Central memory CD8-positive, alpha-beta T cell (primary cell): Measurements from ENCODE around the gene CCL11.

Source experiments
- ATAC-seq: fragments of 150-1000 bp; cut with Tn5 transposase; replicated peaks from 2 replicates; pipeline ENCODE4 v1.10.0; 2022; ENCODE audit warnings: mild to moderate bottlenecking, moderate FRiP score, moderate number of reproducible peaks; ENCODE audit not compliant: poor library complexity, severe bottlenecking; ENCODE audit errors: extremely low read depth
- DNase-seq, 2 donors: peaks; one replicate each; pipeline ENCODE4 v3.0.0; 2021; ENCODE audit warnings: low spot score in 2 of 2
- H3K27ac Mint-ChIP-seq: one replicate; pipeline ENCODE4 v1.8.0; 2022; ENCODE audit warnings: low read depth, mild to moderate bottlenecking, moderate library complexity, mixed read lengths
- H3K27me3 Mint-ChIP-seq: one replicate; pipeline ENCODE4 v1.8.0; 2022; ENCODE audit warnings: mixed read lengths
- H3K36me3 Mint-ChIP-seq: one replicate; pipeline ENCODE4 v1.8.0; 2022; ENCODE audit warnings: mild to moderate bottlenecking, moderate library complexity, mixed read lengths; ENCODE audit not compliant: insufficient read depth
- H3K4me1 Mint-ChIP-seq: one replicate; pipeline ENCODE4 v1.8.0; 2022; ENCODE audit warnings: mixed read lengths
- H3K4me3 Mint-ChIP-seq: one replicate; pipeline ENCODE4 v1.8.0; 2022; ENCODE audit warnings: mild to moderate bottlenecking, moderate library complexity, mixed read lengths
- H3K9me3 Mint-ChIP-seq: one replicate; pipeline ENCODE4 v1.8.0; 2022; ENCODE audit warnings: mixed read lengths

Gene CCL11

DNA sequence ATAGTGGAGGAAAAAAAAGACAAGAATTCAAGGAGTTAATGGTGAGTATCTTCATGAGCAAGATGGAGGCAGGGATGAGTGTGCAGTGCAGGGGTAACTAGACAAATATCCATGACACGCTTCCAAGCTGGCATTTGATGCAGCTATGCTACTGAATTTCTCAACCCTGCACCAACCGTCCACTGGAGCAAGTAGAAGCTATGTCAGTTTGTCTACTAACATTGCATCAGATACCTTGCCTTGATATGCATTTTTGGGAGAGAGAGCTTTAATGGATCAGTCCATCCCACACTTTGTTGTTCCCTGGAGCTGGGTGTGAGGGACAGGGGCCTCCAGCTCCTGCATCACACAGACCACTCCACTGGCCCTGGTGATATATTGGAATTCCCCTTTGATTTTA, 16.4 kb downstream of the CCL11 start:
- Mint-ChIP-seq H3K4me1 (no peaks in the 10 kb centered on the region), H3K27ac (no peak overlapping the region), H3K9me3 (no peaks in the 10 kb centered on the region), H3K4me3 (no peak overlapping the region), H3K36me3 (no peaks in the 10 kb centered on the region), H3K27me3 (peaks cover 47% of the 10 kb centered on the region)
- ATAC-seq (no peak), DNase-seq (no peak)

DNA sequence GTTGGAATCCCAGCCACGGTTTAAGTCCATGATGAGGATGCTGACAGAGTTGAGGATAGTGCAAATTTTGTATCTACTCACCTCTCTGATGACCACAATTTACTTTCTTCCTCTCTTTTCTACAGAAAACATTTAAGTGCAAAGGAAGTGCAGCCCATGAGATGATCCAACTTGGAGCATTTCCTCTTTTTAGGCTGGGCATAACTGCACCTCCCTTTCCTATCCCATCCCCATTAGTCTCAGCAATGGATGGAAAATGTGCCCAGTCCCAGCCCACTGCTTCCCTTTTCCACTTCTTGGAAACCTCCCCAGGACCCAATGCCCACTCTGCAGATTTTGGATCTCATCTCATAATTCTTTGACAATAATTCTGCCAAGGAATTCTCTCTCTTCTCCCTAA, 17.1 kb downstream of the CCL11 start:
- peaks cover 53% of the 10 kb centered on the region for H3K27me3 Mint-ChIP-seq
- no peak for DNase-seq
- no peaks in the 10 kb centered on the region for H3K36me3 Mint-ChIP-seq
- H3K27ac Mint-ChIP-seq, result no peak overlapping the region
- no peak overlapping the region for H3K4me3 Mint-ChIP-seq
- H3K4me1 Mint-ChIP-seq, result no peaks in the 10 kb centered on the region
- no peak for ATAC-seq
- no peaks in the 10 kb centered on the region for H3K9me3 Mint-ChIP-seq

DNA sequence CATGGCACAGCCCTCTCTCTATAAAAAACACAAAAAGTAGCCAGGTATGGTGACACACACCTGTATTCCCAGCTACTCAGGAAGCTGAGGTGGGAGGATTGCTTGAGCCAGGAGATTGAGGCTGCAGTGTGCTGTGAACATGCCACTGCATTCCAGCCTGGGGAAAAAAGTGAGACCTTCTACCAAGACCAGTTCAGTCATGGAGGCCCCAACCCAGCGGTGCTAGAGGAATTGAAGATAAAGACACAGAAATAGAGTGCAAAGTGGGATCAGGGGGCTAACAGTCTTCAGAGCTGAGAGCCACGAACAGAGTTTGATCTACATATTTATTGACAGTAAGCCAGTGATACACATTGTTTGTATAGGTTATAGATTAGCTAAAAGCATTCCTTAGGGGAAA, 18.1 kb downstream of the CCL11 start:
- no peaks in the 10 kb centered on the region for H3K4me1 Mint-ChIP-seq
- no peak overlapping the region for H3K27ac Mint-ChIP-seq
- DNase-seq (no peak), ATAC-seq (no peak)
- no peaks in the 10 kb centered on the region for H3K9me3 Mint-ChIP-seq
- H3K4me3 Mint-ChIP-seq, result no peak overlapping the region
- no peaks in the 10 kb centered on the region for H3K36me3 Mint-ChIP-seq
- peaks cover 51% of the 10 kb centered on the region for H3K27me3 Mint-ChIP-seq

DNA sequence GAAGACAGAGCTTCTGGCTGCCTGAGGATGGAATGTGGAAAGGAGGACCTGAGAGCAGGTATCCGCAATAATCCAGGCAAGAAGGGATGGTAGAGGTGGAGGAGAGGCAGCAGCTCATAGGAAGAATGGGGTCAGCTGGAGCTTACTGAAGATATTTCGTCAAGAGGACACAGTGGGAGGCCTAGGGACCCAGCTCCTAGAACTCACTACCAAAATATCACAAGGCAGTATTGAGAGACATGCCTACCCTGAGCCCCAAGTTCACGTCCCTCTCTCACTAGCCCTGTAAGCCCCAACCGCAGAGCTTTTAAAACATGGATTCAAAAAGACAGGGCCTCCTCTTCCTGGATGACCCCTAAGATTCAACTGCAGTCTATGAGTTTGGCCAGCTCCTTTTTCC, 19.5 kb downstream of the CCL11 start:
- H3K9me3 Mint-ChIP-seq, result no peaks in the 10 kb centered on the region
- peaks cover 48% of the 10 kb centered on the region for H3K27me3 Mint-ChIP-seq
- no peak overlapping the region for H3K27ac Mint-ChIP-seq
- H3K4me1 Mint-ChIP-seq, result no peaks in the 10 kb centered on the region
- H3K36me3 Mint-ChIP-seq, result no peaks in the 10 kb centered on the region
- no peak for DNase-seq
- no peak for ATAC-seq
- no peak overlapping the region for H3K4me3 Mint-ChIP-seq

DNA sequence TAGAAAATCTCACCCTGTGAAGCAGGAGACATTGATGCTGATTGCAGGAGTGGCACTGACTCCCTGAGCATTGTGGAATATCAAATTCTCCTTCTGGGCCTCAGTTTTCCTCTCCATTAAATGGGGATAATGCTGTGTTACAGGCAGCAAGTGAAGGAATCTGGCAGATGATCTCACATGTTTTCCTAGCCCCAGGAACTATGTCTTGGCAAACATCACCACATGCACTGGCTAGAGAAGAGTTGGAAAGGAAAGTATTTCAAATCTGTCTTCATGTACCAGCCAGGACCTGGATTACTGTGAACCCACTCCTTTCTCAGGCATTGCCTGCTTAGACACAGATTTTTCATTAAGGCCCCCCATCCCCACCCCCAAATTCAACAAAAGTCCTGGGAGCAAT, 20.1 kb downstream of the CCL11 start:
- Mint-ChIP-seq H3K27me3 (peaks cover 46% of the 10 kb centered on the region), H3K36me3 (no peaks in the 10 kb centered on the region), H3K4me1 (no peaks in the 10 kb centered on the region), H3K4me3 (no peak overlapping the region), H3K9me3 (no peaks in the 10 kb centered on the region), H3K27ac (no peak overlapping the region)
- DNase-seq (no peak), ATAC-seq (no peak)

DNA sequence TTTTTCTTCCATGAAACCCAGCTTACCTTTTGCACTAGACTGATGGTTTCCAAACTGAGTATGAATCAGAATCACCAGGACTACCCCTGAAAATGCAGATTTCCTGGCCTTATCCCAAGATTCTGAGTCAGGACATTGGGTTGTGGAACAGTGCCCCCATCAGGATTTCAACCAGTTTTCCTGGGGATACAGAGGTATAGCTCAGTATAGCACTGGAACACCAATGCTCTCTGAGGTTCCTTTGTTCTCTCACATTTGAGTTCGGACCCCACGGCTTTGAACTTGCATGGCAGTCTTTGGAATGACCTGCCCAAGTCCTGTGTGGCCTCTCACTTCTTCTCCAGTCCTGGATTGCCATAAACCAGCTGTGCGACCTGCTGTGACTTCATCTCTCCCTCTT, 20.9 kb downstream of the CCL11 start:
- DNase-seq, result no peak

DNA sequence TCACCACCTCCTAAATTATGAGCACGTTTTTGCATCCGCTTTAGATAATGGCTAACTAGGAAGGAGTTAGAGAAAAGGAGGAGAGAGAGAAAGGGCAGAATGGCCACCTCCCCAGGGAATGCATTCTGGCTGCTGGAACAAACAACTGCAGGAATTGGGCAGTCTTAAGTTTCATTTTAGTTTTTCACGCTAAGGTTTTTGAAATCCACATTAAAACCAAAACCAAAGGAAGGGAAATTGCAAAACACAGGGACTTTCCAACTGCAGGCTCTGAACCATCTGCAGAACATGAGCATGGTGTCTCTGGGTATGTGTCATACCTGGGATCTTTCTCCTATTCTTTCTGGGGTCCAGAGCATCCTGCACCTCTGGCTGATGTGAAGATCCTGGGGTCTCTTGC, 21.6 kb downstream of the CCL11 start:
- H3K36me3 Mint-ChIP-seq, result no peaks in the 10 kb centered on the region
- no peak for ATAC-seq
- H3K4me1 Mint-ChIP-seq, result no peaks in the 10 kb centered on the region
- no peak overlapping the region for H3K4me3 Mint-ChIP-seq
- H3K27me3 Mint-ChIP-seq, result peaks cover 33% of the 10 kb centered on the region
- H3K9me3 Mint-ChIP-seq, result no peaks in the 10 kb centered on the region
- H3K27ac Mint-ChIP-seq, result no peak overlapping the region
- DNase-seq, result no peak

More for the DNA sequence above, 20.9 kb downstream of the CCL11 start:
- Mint-ChIP-seq H3K9me3 (no peaks in the 10 kb centered on the region), H3K27ac (no peak overlapping the region), H3K36me3 (no peaks in the 10 kb centered on the region), H3K4me1 (no peaks in the 10 kb centered on the region), H3K4me3 (no peak overlapping the region), H3K27me3 (peaks cover 38% of the 10 kb centered on the region)
- ATAC-seq, result no peak

DNA sequence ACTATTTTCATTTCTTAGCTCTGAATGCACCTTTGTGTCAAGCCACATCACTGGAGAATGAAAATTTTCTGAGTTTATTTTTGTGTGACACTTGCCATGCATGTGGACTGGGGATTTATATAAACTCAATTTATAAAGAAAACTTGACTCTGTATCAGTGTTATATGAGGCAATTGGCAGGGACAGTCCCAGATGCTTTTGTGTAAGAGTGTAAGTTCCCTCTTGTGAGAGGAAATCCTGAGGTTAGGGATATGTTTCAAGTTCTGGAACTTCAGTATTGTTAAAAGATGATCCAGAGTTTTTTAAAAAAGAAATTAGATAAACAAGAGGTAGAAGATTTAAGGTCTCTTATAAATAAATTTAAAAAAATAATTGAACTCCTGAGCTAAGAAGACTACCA, 22.8 kb downstream of the CCL11 start:
- peaks cover 44% of the 10 kb centered on the region for H3K27me3 Mint-ChIP-seq
- H3K9me3 Mint-ChIP-seq, result no peaks in the 10 kb centered on the region
- no peak for ATAC-seq
- H3K27ac Mint-ChIP-seq, result no peak overlapping the region
- no peak overlapping the region for H3K4me3 Mint-ChIP-seq
- H3K36me3 Mint-ChIP-seq, result no peaks in the 10 kb centered on the region
- H3K4me1 Mint-ChIP-seq, result no peaks in the 10 kb centered on the region
- no peak for DNase-seq

DNA sequence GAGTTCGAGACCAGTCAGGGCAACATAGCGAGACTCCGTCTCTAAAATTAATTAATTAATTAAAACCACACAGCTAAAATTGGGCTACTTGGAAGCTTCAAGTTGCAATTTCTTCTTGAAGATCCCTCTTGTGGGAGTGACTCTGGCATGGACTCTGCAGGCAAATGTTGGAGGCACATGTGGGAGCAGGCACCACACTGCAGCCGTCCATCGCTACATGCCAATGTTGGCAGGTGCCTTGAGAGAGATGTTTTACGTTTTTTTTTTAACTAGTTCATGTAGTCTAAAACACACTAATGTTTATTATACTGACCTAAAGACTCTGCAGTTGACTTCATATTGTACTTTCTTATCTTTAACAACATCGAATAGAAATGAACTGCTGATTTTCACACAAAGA, 25.7 kb downstream of the CCL11 start:
- H3K27me3 Mint-ChIP-seq, result peaks cover 71% of the 10 kb centered on the region

DNA sequence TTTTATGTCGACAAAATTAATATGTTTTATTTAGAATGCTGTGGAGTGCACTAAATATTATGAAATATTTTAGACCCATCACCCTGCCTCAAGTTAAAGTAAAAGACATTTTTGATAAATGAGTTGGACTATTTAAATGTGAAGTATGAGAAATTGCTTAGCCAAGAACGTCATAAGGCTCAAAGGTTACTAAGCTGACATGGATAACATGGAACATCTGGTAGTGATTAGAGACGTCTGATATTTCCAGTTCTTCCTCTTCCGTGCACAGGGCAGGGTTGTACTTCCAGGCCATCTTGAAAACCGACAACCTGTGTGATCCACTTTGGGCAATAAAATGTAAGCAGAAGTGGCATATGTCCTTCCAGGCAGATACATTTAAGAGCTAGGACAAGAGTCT, 26.5 kb downstream of the CCL11 start:
- no peak overlapping the region for H3K27ac Mint-ChIP-seq
- H3K9me3 Mint-ChIP-seq, result no peaks in the 10 kb centered on the region
- DNase-seq, result no peak
- H3K27me3 Mint-ChIP-seq, result peaks cover 71% of the 10 kb centered on the region
- no peaks in the 10 kb centered on the region for H3K36me3 Mint-ChIP-seq
- no peak overlapping the region for H3K4me3 Mint-ChIP-seq
- no peaks in the 10 kb centered on the region for H3K4me1 Mint-ChIP-seq
- no peak for ATAC-seq

More for the DNA sequence above, 25.7 kb downstream of the CCL11 start:
- no peaks in the 10 kb centered on the region for H3K9me3 Mint-ChIP-seq
- no peaks in the 10 kb centered on the region for H3K36me3 Mint-ChIP-seq
- DNase-seq (no peak), ATAC-seq (no peak)
- H3K27ac Mint-ChIP-seq, result no peak overlapping the region
- H3K4me3 Mint-ChIP-seq, result no peak overlapping the region
- H3K4me1 Mint-ChIP-seq, result no peaks in the 10 kb centered on the region

DNA sequence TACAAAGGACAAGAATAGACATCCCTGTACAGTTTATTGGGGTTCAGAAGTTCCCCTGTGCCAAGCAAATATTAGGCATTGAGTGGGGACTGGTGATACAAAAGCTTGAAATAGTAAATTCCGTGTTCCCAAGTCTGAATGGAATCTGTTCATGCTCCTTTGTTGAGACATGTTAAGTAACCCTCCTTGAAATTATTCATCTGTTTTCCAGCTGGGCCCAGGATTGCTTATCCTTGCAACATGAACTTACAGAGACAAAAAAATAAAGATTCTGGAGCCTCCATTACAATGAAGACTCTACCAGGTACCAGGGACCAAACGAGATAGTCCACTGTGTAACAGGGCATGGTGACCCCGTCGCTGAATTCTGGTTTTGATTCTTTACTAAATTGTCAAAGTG, 27.6 kb downstream of the CCL11 start:
- Mint-ChIP-seq H3K27me3 (peaks cover 72% of the 10 kb centered on the region), H3K4me1 (no peaks in the 10 kb centered on the region), H3K36me3 (no peaks in the 10 kb centered on the region), H3K27ac (no peak overlapping the region), H3K4me3 (no peak overlapping the region), H3K9me3 (no peaks in the 10 kb centered on the region)
- DNase-seq (no peak), ATAC-seq (no peak)

DNA sequence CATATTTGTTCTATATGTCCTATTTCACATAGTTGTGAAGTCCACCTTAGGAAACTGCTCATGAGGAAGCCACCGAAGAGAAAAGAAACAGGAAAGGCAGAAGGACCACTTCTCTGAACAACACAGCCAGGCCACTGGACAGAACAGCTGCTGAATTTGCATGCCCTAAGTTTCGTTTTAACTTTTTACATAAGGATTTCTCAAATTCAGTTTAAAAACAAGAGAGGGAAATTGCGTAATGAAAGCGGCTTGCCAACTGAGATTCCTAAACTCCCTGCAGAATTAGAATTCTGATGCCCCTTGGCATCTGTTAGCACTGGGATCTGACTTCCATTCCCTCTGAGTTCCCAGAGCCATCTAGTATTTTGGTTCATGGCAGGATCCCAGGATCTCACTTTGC, 28.7 kb downstream of the CCL11 start:
- Mint-ChIP-seq H3K27me3 (peaks cover 71% of the 10 kb centered on the region), H3K36me3 (no peaks in the 10 kb centered on the region), H3K4me3 (no peak overlapping the region), H3K27ac (no peak overlapping the region), H3K9me3 (no peaks in the 10 kb centered on the region), H3K4me1 (no peaks in the 10 kb centered on the region)
- ATAC-seq, result no peak
- DNase-seq, result no peak

DNA sequence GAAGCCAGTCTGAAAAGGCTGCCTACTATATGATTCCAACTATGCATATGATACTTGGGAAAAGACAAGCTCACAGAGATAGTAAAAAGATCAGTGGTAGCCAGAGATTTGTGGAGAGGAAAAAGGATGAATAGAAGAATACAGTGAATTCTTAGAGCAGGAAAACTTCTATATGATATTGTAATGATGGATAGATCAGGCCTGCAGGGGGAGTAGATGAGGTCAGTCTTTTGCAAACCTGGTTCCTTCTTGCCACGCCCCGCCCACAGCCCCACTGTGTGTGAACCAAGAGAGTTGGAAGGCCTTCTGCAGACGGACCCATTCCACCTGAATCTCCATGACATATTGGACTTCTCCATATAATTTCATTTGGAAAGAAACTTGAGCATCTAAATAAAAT, 32.9 kb downstream of the CCL11 start:
- Mint-ChIP-seq H3K4me3 (no peak overlapping the region), H3K4me1 (no peaks in the 10 kb centered on the region), H3K27ac (no peak overlapping the region), H3K36me3 (no peaks in the 10 kb centered on the region), H3K27me3 (peaks cover 64% of the 10 kb centered on the region), H3K9me3 (no peaks in the 10 kb centered on the region)
- DNase-seq, result no peak
- ATAC-seq, result no peak

DNA sequence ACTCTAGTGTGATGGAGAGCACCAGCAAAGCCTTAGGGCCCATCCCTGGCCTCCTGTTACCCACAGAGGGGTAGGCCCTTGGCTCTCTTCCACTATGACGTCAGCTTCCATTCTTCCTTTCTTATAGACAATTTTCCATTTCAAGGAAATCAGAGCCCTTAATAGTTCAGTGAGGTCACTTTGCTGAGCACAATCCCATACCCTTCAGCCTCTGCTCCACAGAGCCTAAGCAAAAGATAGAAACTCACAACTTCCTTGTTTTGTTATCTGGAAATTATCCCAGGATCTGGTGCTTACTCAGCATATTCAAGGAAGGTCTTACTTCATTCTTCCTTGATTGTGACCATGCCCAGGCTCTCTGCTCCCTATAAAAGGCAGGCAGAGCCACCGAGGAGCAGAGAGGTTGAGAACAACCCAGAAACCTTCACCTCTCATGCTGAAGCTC, 33.5 kb downstream of the CCL11 start, which contains the start of gene CCL8:
Gene CCL8 (plus strand): TSS at position 397 of the 445 bp plus-strand sequence. CDS start 67 bp downstream, outside the sequence.
- Mint-ChIP-seq H3K36me3 (no peaks in the 10 kb centered on the region), H3K4me1 (no peaks in the 10 kb centered on the region), H3K4me3 (no peak within 1 kb of the TSS), H3K9me3 (no peaks in the 10 kb centered on the region), H3K27ac (no peak within 1 kb of the TSS), H3K27me3 (peaks cover 62% of the 10 kb centered on the region)
- ATAC-seq (no peak), DNase-seq (no peak)
